Measurements from ENCODE around the gene TRMU.
"Not testable (repeated sequence)": the region's sequence is repeated elsewhere in the genome, so short reads cannot be mapped to it uniquely, and the experiment has no call there.

TRMU gene

DNA sequence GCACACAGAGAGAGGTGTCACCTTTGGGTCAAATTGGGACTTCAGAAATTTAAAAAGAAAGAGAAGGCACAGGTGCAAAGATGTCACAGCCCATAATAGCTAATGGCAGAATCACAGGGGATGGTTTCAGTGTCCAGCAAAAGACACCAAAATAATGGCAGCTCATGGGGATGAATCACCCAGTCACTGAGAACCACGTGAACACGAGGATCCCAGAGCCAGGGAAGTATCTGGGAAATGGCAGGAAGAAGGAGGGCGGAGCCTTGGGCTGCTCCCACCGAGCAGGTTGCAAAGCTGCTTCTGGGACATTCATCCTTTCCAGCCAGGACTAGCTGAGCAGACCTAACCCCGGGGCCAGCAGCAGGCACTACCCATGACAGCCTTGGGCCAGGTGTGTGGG lies 45.6 kb downstream of the TRMU start:
- in situ Hi-C loops (cut with MboI; ENCODE audit: low sequenced_read_pairs), result no loop called here

DNA sequence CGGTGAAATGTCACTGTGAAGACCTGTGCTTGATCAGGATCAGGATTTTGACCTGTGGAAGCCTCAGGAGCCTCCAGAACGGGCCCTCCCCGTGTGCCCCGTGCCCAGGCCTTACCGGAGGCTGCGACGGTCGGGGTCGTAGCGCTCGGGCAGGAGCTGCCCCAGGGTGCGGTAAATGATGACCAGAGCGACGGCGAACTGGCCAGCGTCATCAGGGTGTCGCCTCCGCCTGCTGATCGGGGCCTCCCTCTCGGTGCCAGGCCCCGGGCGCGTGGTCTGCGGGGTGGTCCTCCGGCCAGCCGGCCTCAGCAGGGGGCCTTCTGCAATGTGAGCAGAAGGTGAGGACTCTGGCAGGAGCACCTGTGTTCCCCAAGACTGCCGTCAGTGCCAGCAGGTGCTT lies 46.2 kb downstream of the TRMU start:
- in situ Hi-C loops (cut with MboI; ENCODE audit: low sequenced_read_pairs), result no loop called here

- in situ Hi-C loops (cut with MboI; ENCODE audit: low sequenced_read_pairs), result no loop called here
These were observed 47.0 kb downstream of the TRMU start for GRCh38 chr22:46382524-46382923.

GRCh38 chr22:46386312-46386711 lies 50.8 kb downstream of the TRMU start:
- in situ Hi-C loops (cut with MboI; ENCODE audit: low sequenced_read_pairs), result no loop called here

DNA sequence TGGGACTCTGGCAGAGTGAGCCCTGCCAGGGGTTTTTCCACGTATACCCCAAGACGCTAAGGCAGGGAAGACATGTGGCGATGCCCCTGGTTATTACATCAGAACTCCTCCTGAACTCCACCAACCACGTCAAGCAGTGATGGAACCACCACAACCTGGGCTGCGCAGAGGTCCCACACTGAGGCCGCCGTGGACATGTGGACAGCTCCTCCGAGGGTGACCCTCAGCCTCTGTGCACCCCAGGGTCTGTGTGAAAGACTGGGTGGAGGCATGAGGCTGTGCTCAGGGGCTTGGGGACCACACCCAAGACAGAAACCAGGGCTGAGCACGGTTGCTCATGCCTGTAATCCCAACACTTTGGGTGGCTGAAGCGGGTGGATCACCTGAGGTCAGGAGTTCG lies 52.2 kb downstream of the TRMU start:
- in situ Hi-C loops (cut with MboI; ENCODE audit: low sequenced_read_pairs), result no loop called here

GRCh38 chr22:46388647-46389046 lies 53.1 kb downstream of the TRMU start:
- in situ Hi-C loops (cut with MboI; ENCODE audit: low sequenced_read_pairs), result no loop called here

DNA sequence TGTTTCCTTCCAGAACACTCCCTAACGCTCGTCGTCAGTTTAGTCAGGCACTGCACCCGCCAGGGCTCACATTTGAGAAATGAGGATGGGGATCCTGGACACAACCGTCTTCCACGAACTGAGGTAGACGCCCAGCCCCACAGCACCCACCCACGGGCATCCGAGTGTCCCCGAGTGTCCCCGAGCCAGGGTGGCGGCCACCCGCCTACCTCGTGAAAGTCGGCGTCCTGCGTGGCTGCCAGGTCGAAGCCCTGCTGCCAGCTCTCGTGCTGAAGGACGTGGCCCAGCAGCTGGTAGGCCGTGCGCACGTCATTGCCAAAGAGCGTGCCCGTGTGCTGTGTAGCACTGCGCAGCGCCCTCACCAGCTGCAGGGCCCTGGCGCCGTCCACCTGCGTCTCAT lies 53.6 kb downstream of the TRMU start:
- in situ Hi-C loops (cut with MboI; ENCODE audit: low sequenced_read_pairs), result no loop called here

- in situ Hi-C loops (cut with MboI; ENCODE audit: low sequenced_read_pairs), result no loop called here
These were observed 54.7 kb downstream of the TRMU start for GRCh38 chr22:46390105-46390651.

DNA sequence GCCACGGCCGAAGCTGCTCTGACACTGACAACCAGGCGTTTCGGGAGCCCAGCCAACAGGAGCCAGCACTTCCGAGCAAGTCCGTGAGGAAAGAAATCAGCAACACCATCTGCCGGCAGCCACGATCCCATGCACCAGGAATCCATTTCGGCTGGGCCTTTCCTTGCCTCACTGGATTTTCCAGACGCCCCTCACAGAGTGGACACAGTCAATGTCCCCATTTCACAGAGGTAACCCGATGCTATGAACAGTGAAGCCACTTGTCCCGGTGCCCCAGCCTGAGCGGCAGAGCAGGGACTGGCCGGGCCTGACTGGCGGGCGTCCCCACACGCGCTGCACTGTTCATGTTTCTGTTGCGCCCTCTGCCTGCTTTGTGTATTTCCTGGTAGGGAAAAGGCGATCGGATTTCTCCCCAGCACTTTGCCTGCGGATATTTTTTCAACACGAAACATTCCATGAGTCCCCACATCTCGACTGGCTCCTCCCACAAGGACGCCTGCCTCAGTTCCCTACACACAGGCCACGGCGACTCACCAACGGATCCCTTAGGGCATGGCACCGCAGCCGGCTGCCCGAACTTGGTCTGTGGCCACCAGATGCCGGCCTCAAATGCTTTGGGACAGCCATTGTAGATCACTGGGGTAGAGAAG lies 55.3 kb downstream of the TRMU start:
- in situ Hi-C loops (cut with MboI; ENCODE audit: low sequenced_read_pairs), result no loop called here

DNA sequence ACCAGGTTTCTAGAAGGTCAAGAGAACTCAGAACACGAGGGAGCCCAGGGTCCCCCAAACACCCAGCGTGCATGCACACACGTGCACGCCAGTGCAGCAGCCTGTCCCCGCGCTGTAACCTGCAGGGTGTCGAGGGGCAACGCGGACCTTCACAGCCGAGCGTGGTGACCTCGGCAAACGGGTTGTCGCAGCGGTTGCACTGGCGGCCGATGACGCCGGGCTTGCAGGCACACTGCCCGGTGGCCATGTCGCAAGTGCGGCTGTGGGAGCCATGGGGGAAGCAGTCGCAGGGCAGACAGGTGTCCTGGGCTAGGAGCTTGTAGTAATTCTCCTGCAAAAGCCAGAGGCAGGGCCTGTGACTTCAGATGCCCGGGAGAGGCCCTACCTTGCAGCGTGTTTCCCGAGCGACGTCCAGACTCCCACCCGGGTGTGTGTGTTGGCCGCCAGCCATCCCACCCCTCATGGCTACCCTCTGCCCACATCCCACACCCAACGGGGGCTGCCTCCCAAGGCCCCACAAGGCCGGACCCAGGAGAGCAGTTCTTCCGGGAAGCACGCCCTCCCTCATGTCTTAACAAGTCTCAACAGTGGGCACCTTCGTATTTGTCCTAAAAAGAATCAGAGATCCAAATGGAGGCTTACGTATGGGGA lies 56.1 kb downstream of the TRMU start:
- in situ Hi-C loops (cut with MboI; ENCODE audit: low sequenced_read_pairs), result no loop called here

GRCh38 chr22:46392137-46392844 lies 56.8 kb downstream of the TRMU start:
- in situ Hi-C loops (cut with MboI; ENCODE audit: low sequenced_read_pairs), result no loop called here

- in situ Hi-C loops (cut with MboI; ENCODE audit: low sequenced_read_pairs), result no loop called here
These were observed 58.4 kb downstream of the TRMU start for GRCh38 chr22:46393873-46394272.

DNA sequence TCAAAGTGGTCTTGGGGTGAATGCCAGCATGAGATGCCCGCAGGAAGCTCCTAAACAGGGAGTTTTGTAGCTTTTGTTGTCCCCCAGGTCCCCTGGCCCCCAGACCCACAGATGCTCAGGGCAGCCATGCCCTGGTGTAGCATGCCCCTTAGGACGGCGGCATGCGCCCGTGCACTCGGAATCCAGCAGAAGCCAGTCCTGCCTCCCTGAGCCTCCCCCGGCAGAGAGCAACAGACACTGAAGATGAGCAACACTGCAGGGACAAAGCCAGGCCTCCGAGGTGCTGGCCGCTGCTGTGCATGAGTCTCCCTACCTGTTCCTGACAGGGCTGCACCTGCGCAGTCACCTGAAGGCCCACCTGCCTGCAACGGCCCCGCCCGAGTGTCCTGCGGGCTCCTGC lies 59.1 kb downstream of the TRMU start:
- in situ Hi-C loops (cut with MboI; ENCODE audit: low sequenced_read_pairs), result no loop called here

DNA sequence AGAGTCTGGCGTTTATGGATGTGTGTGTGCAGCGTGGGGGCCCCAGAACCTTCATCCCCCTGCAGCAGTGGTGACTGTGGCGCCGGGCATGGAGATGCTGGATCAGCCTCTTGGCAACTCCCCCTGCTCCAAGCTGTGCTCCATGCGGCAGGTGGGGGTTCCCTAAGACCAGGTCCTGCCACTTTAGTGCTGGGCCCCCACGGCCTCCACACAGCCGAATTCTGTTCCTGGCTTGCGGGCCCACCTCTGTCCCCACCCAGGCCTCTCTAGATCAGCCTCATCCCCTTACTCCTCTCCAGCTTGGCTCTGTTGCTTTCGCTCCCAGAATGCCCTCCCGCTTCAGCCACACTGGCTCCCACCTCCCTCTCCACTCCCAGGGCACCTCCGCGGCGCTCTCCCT lies 59.6 kb downstream of the TRMU start:
- in situ Hi-C loops (cut with MboI; ENCODE audit: low sequenced_read_pairs), result no loop called here

GRCh38 chr22:46397049-46397448 lies 61.5 kb downstream of the TRMU start:
- in situ Hi-C loops (cut with MboI; ENCODE audit: low sequenced_read_pairs), result not testable (repeated sequence)

GRCh38 chr22:46397514-46397913 lies 62.0 kb downstream of the TRMU start:
- in situ Hi-C loops (cut with MboI; ENCODE audit: low sequenced_read_pairs), result no loop called here

DNA sequence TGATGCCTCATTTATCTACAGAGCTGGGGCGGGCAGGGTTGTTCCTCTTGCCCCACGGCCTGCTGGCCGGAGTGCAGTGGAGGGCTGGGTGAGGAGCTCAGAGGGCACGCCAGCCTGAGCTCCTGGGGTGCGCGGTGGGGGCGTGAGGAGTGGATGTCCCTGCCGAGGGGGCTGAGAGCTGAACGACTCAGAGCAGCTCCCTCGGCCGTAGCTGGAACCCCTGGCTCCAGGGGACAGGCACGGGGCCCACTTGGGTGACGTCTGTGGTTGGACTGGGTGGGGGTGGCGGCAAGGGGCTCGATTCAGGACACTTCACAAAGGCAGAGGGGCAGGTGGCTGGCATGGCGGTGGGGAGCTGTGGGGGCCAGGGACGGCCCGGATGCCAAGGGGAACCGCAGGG lies 62.4 kb downstream of the TRMU start:
- in situ Hi-C loops (cut with MboI; ENCODE audit: low sequenced_read_pairs), result no loop called here

GRCh38 chr22:46399251-46400024 lies 63.9 kb downstream of the TRMU start:
- in situ Hi-C loops (cut with MboI; ENCODE audit: low sequenced_read_pairs), result no loop called here

- in situ Hi-C loops (cut with MboI; ENCODE audit: low sequenced_read_pairs), result no loop called here
These were observed 65.9 kb downstream of the TRMU start for GRCh38 chr22:46401370-46401769.

DNA sequence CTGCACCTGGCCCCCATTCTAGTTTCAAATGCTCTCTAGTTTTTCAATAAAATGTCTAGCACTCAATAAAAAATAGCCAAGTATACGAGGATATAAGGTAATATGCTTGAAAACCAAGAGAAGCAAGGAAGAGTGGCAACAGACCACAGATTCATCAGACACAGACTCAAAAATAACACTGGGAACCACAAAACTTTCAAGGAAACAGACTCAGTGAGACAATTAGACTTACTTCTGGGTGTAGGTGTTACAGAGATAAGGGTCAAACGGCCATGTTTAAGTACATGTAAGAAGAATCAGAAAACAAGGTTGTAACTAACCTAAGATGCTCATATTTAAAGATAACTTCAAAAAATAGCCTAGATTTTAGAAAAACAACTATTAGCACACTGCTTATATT lies 67.0 kb downstream of the TRMU start:
- in situ Hi-C loops (cut with MboI; ENCODE audit: low sequenced_read_pairs), result no loop called here

GRCh38 chr22:46403880-46404279 lies 68.4 kb downstream of the TRMU start:
- in situ Hi-C loops (cut with MboI; ENCODE audit: low sequenced_read_pairs), result not testable (repeated sequence)

Data from HL-60/S4 (cell line).